Muscle layer of duodenum (tissue), 2 donors: ENCODE data around the gene UNC5A.

Experiments used
- H3K27ac ChIP-seq: one replicate; pipeline ENCODE4 v1.7.0; 2013; ENCODE audit warnings: mild to moderate bottlenecking, low read length
- H3K27me3 ChIP-seq: one replicate; pipeline ENCODE4 v1.7.0; 2013; ENCODE audit warnings: low read depth, mild to moderate bottlenecking, control low read depth, low read length
- H3K36me3 ChIP-seq, 2 donors: one replicate each; pipeline ENCODE4 v1.7.0; 2013; ENCODE audit warnings: low read length in 2 of 2, control low read depth in 1 of 2, mild to moderate bottlenecking in 1 of 2; ENCODE audit not compliant: insufficient read depth in 2 of 2, control insufficient read depth in 1 of 2
- H3K4me1 ChIP-seq, 2 donors: one replicate each; pipeline ENCODE4 v1.7.0; 2013; ENCODE audit warnings: low read length in 2 of 2, mild to moderate bottlenecking in 2 of 2, control low read depth in 1 of 2, moderate library complexity in 1 of 2; ENCODE audit not compliant: insufficient read depth in 2 of 2, control insufficient read depth in 1 of 2
- H3K4me3 ChIP-seq, 2 donors: one replicate each; pipeline ENCODE4 v1.7.0; 2013; ENCODE audit warnings: low read length in 2 of 2, low read depth in 1 of 2, mild to moderate bottlenecking in 1 of 2
- H3K9me3 ChIP-seq, 2 donors: one replicate each; pipeline ENCODE4 v1.7.0; 2013; ENCODE audit warnings: low read length in 2 of 2, control low read depth in 1 of 2, mild to moderate bottlenecking in 1 of 2; ENCODE audit not compliant: control insufficient read depth in 1 of 2
- donor health status: healthy.

UNC5A gene

GRCh38 chr5:176774216-176775171 is 35.9 kb upstream of the UNC5A start:
- Histone ChIP-seq H3K9me3 (peaks cover 0 to 4% of the 10 kb centered on the region in 2 donors), H3K27me3 (no peaks in the 10 kb centered on the region), H3K4me1 (no peaks in the 10 kb centered on the region), H3K27ac (no peak overlapping the region), H3K36me3 (no peaks in the 10 kb centered on the region), H3K4me3 (no peak overlapping the region)

- Histone ChIP-seq H3K27ac (no peak overlapping the region), H3K4me1 (no peaks in the 10 kb centered on the region), H3K9me3 (peaks cover 0 to 4% of the 10 kb centered on the region in 2 donors), H3K4me3 (no peak overlapping the region), H3K27me3 (peaks cover 4% of the 10 kb centered on the region), H3K36me3 (no peaks in the 10 kb centered on the region)
Measured at GRCh38 chr5:176775409-176775808, 35.0 kb upstream of the UNC5A start.

- Histone ChIP-seq H3K9me3 (peaks cover 0 to 4% of the 10 kb centered on the region in 2 donors), H3K27ac (no peak overlapping the region), H3K4me1 (no peaks in the 10 kb centered on the region), H3K4me3 (no peak overlapping the region), H3K27me3 (peaks cover 12% of the 10 kb centered on the region), H3K36me3 (no peaks in the 10 kb centered on the region)
Measured at GRCh38 chr5:176776141-176776865, 34.1 kb upstream of the UNC5A start.

- Histone ChIP-seq H3K27me3 (peaks cover 12% of the 10 kb centered on the region), H3K9me3 (peaks cover 0 to 4% of the 10 kb centered on the region in 2 donors), H3K4me3 (no peak overlapping the region), H3K27ac (no peak overlapping the region), H3K4me1 (no peaks in the 10 kb centered on the region), H3K36me3 (no peaks in the 10 kb centered on the region)
Measured at GRCh38 chr5:176776916-176777315, 33.4 kb upstream of the UNC5A start.

- no peak overlapping the region for H3K4me3 ChIP-seq
- peaks cover 12% of the 10 kb centered on the region for H3K27me3 ChIP-seq
- no peaks in the 10 kb centered on the region for H3K9me3 ChIP-seq
- no peaks in the 10 kb centered on the region for H3K4me1 ChIP-seq
- no peaks in the 10 kb centered on the region for H3K36me3 ChIP-seq
- no peak overlapping the region for H3K27ac ChIP-seq
Measured at GRCh38 chr5:176778921-176779465, 31.4 kb upstream of the UNC5A start.

- H3K36me3 ChIP-seq: no peaks in the 10 kb centered on the region
- H3K4me1 ChIP-seq: no peaks in the 10 kb centered on the region
- H3K27me3 ChIP-seq: peaks cover 12% of the 10 kb centered on the region
- H3K9me3 ChIP-seq: no peaks in the 10 kb centered on the region
- H3K4me3 ChIP-seq: no peak overlapping the region
- H3K27ac ChIP-seq: no peak overlapping the region
Measured at GRCh38 chr5:176779537-176779936, 30.8 kb upstream of the UNC5A start.

- H3K36me3 ChIP-seq: no peaks in the 10 kb centered on the region
- H3K27me3 ChIP-seq: peaks cover 12% of the 10 kb centered on the region
- no peak overlapping the region for H3K4me3 ChIP-seq
- no peaks in the 10 kb centered on the region for H3K9me3 ChIP-seq
- H3K27ac ChIP-seq: no peak overlapping the region
- H3K4me1 ChIP-seq: no peaks in the 10 kb centered on the region
Measured at GRCh38 chr5:176780176-176781053, 29.9 kb upstream of the UNC5A start.

GRCh38 chr5:176781054-176781375 is 29.3 kb upstream of the UNC5A start:
- H3K27ac ChIP-seq: no peak overlapping the region
- no peaks in the 10 kb centered on the region for H3K4me1 ChIP-seq

GRCh38 chr5:176781638-176782570 is 28.5 kb upstream of the UNC5A start:
- peaks cover 12% of the 10 kb centered on the region for H3K27me3 ChIP-seq
- no peak overlapping the region for H3K4me3 ChIP-seq
- H3K4me1 ChIP-seq: no peaks in the 10 kb centered on the region
- H3K36me3 ChIP-seq: no peaks in the 10 kb centered on the region
- H3K9me3 ChIP-seq: no peaks in the 10 kb centered on the region
- H3K27ac ChIP-seq: no peak overlapping the region

More at GRCh38 chr5:176781054-176781375, 29.3 kb upstream of the UNC5A start:
- H3K9me3 ChIP-seq: no peaks in the 10 kb centered on the region
- no peak overlapping the region for H3K4me3 ChIP-seq
- H3K36me3 ChIP-seq: no peaks in the 10 kb centered on the region
- H3K27me3 ChIP-seq: peaks cover 12% of the 10 kb centered on the region
